GM18519 (cell line): ENCODE measurements around the gene ZNF285.
"Not testable (repeated sequence)": the region's sequence is repeated elsewhere in the genome, so short reads cannot be mapped to it uniquely, and the experiment has no call there.

Source experiments
- ATAC-seq: cut with Tn5 transposase; IDR thresholded peaks from one replicate; pipeline ENCODE4 v1.9.1; 2021; ENCODE audit warnings: mild to moderate bottlenecking, moderate library complexity; ENCODE audit not compliant: unreplicated experiment, low FRiP score

The ZNF285 gene

DNA sequence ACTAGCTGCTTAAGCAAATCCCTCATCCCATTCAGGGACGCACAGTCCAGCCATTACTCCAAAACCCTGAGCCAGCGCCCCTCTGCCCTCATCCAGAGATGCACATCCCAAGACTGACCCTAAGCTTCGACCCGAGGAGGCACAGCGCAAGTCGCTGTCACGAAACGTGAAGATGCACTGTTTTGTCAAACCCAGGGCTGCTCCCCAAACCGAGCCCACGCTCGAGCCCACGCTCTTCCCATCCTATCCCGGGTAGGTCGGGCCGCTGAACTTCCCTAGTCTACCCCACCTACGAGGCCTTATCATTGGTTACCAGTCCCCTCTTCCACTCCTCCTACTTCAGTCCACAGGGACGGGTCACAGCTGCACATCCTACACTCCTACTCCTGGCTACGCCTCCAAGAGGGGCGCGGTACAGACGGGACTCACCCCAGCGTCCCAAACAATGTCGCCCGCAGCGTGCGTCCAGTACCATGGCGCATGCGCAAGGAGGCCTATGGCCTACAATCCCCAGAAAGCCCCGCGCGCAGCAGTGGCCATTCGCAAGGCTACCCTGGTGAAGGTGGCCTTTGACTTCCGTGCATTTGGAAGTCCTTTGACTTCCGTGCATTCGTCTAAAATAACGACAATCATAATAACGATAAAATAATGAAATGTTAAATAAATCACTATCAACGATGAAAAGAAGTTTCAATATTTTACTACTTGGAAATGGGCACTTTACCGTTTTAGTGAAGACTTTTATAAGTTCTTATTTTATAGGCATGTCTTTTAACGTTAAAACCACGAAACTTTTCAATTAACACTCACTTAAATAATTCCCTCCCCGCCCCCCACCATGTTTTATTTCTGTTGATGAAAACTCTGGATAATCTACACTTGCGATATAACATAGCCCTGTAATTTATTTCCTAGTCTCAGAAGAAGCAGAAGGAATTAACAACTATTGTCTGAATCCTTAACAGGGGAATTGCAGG lies at the start of gene ZNF285:
Gene ZNF285 (minus strand): TSS at position 470 of the 977 bp plus-strand sequence. CDS start 4,395 bp downstream, outside the sequence.
- no peak for ATAC-seq

GRCh38 chr19:44447916-44448674 lies 46.7 kb upstream of the ZNF285 start, which contains the start of gene ZNF229:
Gene ZNF229, minus strand, starts transcription at chr19:44448472. Its CDS starts 5,625 bp downstream, at chr19:44442847.
- ATAC-seq = no peak

DNA sequence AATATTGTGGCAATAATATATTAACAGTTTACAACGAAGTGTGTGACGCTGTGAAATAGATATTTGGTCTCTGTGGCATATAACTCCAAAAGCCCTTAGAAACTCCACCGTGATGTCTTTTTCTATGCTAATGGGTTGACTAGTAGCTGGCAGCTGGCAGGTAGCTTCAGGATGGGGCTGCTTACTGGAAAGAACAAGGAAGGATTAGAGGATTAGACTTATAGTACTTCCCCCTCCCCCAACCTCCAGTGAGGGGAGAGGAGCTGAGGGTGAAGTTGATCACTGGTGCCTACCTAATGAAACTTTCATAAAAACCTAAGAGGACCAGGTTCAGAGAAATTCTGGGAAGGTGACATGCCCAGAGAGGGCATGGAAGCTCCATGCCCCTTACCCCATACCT lies 37.0 kb upstream of the ZNF285 start:
- ATAC-seq = no peak

DNA sequence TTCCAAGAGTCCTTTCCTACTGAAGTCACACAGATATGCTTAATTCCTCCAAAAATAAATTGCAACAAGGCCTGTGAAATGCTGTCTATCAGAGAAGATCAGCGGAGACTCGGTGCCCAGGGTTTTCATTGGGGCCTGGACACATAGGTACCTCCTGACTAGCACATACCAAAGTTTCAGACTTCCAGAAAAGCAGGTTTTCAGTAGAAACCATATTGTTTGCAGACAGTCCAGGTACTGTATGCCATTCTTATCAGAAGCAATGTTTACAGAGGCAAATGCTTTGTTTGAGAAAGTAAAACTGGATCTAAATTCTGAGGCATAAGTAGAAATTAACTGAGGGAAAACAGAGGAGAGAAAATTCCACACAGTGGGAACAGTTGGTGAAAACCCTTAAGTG lies 34.0 kb upstream of the ZNF285 start:
- no peak for ATAC-seq

- no peak for ATAC-seq
Observed at GRCh38 chr19:44430956-44431355, 29.5 kb upstream of the ZNF285 start.

DNA sequence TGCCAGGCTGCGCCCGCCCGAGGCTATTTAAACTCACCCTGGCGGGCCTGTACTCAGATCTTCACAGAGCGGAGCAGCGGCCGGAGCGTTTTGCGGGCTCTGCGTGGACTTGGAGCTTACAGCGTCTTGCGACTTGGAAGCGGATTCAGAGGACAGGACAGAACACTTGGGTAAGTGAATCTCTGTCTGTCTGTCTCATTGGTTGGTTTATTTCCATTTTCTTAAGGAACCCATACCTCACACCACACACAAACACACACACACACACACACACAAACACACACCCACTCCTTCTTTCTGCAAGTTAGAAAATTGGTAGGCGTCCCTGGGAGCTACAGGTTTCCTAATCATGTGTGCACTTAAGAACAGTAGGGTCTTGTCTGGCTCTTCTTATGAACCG lies 14.1 kb upstream of the ZNF285 start:
- ATAC-seq = not testable (repeated sequence)

DNA sequence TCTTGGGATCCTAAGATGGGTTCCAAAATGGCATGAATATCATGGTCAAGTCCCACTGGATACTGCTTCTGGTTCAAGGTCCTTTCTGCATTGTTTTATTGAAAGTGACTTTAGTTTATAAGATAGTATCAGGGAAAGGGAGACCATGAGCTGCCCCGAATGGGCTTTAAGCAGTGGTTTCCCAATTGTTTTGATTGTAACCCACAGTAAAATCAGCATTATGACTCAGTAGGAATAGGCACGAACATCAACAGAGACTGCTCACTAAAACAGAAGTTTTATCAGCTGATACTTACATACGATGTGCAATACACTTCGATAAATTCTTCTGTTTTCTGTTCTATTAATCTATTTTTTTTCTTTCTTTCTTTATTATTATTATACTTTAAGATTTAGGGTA lies 12.1 kb downstream of the ZNF285 start:
- ATAC-seq = not testable (repeated sequence)

GRCh38 chr19:44374789-44375188 lies 26.6 kb downstream of the ZNF285 start:
- ATAC-seq = no peak

DNA sequence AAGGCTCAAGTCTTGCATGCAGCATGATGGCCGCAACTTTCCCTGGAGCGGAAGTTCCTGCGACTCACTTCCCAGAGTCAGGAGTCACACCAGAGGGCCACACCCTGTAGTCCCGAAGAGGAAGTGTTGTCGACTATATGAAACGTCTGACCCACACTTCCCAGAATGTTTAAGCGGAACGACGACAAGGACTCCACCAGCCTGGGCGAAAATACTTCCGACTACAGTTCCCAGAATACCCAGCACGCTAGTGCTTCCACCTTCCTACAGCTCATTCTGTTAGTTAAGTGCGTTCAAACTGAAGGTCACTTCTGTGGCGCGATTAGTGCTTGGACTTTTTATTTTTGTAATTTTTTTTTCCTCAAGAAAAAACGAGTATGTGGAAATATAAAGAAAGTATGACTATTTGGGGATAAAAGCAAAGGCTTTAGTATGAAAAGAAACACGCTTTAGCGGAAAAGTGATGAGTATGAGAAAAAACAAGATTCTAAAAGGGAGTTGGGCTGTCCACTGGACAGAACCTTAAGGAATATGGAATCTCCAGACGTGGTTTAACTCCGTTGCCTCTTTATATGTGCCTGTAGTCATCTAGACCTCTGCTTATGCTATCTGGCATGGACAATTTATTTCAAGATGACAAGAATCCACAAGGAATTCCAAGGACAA lies 29.5 kb downstream of the ZNF285 start:
- ATAC-seq = no peak

DNA sequence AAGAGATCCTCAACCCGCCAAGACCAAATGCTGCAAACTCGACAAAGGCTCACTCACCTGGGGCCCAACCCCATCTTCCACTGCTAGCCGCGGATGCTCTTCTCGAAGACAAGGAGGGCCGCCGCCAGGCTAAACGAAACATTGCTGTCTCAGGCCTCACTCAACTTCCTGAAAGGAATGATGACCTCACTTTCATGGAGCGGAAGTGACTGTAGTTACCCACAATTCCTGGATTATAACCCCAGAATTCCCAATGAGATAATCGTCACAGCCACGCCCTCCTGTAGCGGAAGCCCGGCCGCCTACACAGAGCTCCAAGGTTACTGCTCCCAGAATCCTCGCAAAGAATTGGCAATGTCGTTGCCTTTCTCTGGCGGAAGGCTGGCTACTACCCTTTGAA lies 34.4 kb downstream of the ZNF285 start:
- no peak for ATAC-seq

- no peak for ATAC-seq
Observed at GRCh38 chr19:44356383-44357111, 44.9 kb downstream of the ZNF285 start, which contains the start of gene ZNF112. Gene ZNF112, minus strand, starts transcription at chr19:44356680. Its CDS starts 16,141 bp downstream, at chr19:44340539.

DNA sequence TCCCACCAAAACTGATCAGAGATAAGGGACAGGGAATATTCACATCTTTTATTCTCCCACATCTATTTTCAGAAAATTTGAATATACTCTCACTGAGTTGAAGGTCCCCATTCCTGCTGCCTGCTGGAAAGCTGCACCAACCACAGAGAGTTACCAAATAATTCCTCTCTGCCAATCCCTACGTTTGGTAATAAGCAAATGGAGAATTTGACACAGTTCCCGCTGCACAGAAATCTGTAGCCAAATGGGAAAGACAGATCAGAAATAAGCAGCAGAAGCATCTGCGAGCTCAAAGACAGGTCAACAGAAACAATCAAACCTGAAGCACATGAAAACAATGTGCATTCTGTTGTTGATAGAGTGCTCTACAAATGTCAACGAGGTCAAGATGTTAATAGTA lies 54.9 kb downstream of the ZNF285 start:
- no peak for ATAC-seq

GRCh38 chr19:44345959-44346358 lies 55.4 kb downstream of the ZNF285 start:
- no peak for ATAC-seq

DNA sequence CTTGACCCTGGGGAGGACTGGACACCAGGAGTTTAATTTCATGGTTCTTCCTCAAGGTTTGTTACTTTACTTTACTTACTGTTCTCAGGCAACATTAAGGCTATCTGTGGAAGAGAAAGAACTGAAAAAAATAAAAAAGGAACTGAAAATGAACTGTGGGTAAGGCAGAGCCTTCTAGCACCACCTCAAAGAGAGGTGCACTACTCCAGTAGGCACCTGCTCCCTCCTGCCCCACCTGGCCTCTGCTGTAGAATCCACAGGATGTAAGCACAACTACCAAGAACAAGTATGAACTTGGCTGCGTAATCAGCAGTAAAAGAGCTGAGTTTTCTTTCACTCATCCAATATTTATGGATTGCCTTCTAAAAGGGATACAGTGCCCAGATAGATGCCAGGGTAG lies 57.2 kb downstream of the ZNF285 start:
- no peak for ATAC-seq

DNA sequence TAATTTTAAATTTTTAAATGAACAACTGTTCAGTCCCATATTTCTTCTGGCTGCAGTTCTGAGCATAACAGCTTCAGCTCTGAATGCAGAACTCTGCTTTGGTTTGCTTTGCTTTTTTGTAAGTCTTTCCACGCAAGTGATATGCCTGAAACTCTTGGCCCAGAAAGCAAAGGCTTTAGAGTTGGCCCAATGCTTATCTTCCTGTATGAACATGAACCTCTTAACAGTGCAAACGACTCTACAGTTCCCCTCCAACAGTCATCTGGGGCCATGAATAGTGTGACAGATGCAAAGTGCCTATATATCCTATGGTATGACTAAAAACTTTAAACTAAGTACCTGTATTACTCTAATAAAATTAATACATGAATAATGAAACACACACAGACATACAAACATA lies 59.6 kb downstream of the ZNF285 start:
- ATAC-seq = no peak

- ATAC-seq = not testable (repeated sequence)
Observed at GRCh38 chr19:44334639-44335038, 66.8 kb downstream of the ZNF285 start.
